NCI-H748 treated with DMSO at 0.1 percent for 48 hours (cell line): ENCODE results near the gene TPST2.
A peak's percentile ranks its signal among the peaks of the same experiment; 100 is the strongest.

Experiments
- DNase-seq: peaks from one replicate; lab custom pipeline; 2025; lab: John Stamatoyannopoulos, UW

The TPST2 gene

DNA sequence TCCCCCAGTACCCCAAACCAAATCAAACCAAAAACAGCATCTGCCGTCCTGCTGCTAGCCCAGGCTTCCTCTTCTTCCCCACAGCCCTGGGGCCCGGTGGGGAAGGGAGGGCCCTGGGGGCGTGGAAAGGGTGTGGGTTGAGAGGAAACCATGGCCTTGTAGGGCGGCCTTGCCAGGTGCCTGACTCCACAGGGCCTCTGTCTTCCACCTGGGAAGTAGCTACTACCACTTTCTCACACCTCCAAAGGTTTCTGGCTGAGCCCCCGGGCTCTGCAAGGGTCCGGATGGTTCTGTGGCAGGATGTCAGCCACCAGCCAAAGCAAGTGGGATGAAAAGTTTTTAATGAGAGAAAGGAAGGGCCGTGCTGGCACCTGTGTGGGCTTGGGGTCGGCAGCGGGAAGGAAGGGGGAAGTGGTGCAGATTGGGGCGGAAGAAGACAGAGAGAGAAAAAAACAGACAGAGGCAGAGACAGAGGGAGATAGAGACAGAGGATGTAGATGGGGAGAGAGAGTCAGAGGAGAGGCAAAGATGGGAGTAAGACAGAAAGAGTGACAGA is 10.5 kb downstream of the TPST2 start:
- no peak for DNase-seq

DNA sequence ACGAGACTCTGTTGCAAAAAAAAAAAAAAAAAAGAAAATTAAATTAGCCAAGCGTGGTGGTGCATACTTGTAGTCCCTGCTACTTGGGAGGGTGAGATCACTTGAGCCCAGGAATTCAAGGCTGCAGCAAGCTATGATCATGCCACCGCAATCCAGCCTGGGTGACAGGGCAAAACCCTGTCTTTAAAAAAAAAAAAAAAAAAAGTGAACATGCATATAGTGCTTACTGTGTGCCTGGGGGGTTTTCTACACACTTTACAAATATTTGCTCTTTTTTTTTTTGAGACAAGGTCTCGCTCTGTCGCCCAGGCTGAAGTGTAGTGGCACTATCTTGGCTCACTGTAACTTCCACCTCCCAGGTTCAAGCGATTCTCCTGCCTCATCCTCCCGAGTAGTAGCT is 12.9 kb downstream of the TPST2 start:
- no peak for DNase-seq

DNA sequence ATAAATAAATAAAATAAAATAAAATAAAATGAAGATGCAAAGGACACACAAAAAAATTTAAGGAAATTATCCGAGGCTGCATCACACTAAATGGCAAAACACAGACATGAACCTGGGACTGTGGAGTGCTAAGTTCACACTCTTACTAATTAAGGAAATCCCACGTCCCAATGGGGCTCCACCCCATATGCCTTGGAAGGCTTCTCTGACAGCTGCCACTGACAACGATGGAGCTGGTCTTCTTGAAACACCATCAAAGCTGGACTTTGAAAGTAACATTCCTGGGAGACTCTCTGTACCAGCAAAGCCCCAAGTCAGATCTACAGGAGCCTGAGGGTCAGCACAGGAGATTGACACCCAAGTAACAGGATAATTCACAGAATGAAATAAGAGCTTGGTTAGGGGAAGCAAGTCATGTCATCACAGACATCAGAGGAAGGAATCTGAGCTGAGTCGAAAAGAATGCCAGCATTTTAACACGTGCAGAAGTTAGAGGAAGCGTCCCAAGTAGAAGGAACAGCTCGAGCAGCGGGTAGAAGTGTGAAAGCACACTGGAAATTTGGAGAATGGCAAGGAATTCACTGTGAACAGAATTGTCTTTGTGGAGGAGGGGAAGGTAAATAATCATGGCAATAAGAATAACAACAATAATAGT is 13.8 kb downstream of the TPST2 start:
- DNase-seq, result no peak

DNA sequence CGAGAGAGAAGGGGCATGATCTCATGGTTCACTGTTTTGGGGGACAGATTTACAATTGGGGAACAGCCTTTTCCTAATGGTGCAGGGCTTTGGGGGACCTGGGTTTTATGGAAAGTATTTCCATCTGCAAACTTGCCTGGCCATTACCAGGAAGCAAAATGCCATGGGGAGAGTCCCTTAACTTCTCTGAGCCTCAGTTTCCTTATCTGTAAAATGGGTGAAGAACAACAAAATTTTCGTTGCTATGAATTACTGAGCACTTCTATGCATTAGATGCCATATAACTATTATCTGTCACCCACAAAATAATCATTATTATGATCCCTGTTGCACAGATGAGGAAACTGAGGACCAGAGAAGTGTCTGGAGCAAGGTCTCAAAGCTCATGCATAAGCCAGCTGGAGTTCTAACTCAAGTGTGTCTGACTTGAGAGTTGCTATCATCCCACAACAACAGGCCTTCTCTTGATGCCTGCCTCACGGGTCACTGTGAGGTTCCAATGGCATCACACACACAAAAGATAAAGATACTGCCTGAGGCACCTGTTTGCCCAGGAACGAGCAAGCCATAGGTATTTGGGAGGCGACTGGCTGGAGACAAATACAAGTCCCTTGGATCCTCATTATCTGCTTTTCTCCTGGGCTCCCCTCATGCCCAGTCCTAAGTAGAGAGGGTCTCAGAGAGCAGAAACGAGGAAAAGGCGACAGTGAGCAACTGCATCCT is 15.8 kb downstream of the TPST2 start:
- no peak for DNase-seq

DNA sequence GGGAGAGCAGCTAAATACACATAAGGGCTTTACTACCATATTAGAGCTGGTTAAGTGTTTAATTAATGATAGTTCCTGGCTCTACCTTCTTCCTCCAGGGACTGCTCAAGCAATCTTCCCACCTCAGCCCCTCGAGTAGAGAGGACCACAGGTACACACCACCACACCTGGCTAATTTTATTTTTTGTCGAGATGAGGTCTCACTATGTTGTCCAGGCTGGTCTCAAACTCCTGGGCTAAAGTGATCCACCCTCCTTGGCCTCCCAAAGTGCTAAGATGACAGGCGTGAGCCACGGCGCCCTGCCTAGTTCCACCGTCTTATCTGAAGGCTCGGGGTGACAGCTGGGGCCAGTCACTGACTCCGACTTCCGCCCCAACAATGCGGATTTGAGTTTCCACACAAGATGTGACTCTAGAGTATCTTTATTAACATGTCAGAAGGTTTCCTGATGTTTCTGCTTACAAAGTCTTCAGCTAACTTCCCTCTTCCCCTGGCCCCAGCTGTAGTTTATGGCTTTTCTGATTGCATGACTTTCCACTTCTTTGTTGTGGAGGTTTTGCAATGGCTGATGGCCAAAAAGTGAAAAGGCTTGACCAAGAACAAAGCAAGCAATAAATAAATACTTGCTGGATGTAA is 16.8 kb downstream of the TPST2 start:
- no peak for DNase-seq

DNA sequence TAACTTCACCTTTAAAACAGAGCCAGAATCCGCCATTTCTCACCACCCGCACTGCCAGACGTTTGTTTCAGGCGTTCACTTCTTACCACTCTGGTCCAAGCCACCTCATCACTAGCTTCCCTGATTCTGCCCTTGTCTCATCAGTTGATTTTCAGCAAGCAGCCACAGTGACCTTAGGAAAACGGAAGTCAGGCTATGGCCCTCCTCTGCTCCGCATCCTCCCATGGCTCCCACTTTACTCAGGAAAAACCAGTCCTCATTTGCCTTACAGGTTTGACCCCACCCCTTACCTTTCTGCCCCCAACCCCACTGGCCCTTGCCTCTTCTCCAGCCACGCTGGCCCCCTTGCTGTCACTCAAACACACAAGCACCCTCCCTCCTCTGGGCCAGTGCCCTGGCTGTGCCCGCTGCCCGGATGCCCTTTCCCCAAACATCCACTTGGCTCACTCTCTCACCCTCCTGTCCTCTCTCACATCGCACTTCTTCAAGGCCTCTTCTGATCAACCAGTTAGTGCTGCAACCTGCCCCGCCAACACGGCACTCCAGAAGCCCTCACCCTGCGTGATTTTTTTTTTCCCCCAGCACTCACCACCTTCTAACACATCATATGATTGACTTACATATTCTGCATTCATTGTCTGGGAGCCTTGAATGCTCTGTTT is 18.9 kb downstream of the TPST2 start:
- DNase-seq, result no peak

DNA sequence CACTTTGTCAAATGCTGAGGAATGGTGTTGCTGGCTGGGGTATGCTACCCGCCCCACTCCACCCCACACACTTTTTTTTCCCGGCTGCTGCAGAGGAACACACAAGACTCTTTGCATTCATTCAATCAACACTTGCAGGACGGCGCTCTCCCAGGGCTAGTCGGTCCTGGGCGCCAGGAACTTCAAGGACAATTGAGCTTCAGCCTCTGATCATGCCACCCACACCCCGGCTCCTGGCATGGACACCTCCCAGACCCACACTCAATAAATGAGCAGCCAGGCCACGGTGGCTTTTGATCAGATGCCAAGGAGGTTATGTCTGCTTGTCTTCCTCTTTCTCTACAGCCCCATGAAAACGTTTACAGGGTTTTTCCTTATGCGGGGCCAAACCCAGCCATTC is 19.8 kb downstream of the TPST2 start:
- no peak for DNase-seq

DNA sequence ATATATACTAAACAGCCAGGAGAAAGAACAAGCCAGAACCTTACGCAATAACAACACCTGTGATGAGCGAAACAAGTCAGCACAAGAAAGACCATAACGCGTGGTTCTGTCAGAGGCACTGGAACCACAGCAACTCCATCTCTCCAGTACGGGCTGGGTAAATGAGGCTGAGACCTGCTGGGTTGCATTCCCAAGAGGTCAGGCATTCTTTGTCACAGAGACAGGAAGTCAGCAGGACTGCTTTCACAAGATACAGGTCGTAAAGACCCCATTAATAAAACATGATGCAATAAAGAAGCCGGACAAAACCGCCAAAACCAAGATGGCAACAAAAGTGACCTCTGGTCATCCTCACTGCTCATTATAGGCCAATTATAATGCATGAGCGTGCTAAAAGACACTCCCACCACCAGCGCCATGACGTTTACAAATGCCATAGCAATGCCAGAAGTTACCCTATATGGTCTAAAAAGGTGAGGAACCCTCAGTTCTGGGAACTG is 21.7 kb downstream of the TPST2 start:
- peak; percentile 31 for DNase-seq

DNA sequence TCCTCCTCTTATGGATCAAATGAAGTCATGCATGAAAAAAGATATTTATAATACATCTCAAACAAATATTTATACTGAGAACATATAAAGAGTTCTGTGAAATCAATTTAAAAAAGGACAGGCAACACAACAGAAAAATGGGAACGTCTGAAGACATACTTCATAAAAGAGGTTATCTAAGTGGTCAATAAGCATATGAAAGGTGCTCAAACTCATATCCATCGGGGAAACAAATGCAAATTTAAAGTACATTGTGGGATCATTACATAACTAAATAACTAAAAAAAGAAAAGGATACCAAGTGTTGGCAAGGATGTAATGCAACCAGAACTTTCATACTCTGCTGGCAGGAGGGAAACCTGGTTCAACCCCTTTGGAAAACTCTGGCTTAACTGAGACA is 22.3 kb downstream of the TPST2 start:
- no peak for DNase-seq

DNA sequence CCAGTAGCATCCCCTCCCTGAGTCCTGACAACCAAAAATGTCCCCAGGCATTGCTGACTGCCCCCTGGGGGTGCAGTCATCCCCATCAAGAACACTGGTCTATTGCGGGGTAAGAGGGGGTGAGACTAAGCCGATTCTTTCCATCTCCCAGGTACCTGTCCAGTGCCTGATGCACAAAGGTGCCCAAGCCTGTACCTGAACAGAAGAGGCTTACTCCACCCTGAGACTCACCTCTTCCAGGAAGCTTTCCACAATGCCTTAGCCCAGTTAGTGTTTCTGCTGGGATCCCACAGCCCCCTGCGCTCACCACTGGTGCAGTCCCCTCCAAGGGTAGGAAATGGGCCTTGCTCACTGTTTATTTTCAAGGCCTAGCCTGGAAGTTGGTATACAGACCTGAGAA is 22.9 kb downstream of the TPST2 start:
- no peak for DNase-seq

DNA sequence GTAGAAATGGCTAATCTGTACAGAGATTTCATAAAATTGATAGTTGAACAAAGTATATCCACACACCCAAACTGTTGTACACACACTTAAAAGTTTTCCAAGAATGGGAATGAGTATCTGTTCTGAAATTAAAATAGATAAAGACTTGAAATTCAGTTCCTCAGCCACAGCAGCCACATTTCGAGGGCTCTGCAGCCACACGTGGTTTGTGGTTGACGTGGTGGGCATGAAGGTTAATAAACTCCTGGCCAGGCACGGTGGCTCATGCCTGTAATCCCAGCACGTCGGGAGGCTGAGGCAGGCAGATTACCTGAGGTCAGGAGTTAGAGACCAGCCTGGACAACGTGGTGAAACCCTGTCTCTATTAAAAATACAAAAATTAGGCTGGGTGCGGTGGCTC is 24.0 kb downstream of the TPST2 start:
- DNase-seq, result no peak

DNA sequence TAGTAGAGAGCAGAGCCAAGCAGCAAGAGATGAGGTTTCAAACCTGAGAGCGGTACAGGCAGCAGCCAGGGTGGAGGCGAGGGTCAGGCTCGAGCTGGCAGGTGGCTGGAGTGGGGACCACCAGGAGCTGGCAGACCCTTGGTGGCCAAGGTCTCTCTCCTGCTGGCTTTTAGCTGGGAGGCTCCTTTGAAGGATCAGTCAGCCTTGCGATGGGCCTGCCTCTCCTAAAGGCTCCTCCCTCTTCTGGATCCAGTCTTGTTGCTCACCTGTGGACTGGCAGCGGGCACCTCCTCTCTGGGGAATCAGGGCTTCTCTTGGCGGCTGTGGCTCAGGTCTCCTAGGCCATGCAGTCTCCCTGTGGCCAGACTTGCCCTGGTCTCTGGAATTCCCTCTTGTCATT is 24.8 kb downstream of the TPST2 start:
- no peak for DNase-seq

DNA sequence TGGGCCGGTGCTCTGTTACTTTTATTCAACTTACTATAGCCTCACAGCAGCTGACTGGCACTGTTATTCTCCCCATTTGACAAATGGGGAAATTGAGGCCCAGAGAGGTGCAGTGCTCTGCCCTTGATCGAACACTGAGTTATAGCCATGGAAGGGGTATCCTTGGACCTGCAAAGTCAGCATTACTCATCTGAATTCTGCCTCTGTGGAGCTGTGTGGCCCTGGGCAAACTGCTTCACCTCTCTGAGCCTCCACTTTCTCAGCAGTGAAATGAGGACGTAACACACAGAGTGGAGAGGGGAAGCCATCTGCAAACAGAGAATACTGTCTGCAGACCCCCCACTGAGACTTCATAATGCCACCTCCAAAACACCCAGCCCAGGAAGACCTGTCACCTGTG is 25.3 kb downstream of the TPST2 start:
- DNase-seq, result no peak

DNA sequence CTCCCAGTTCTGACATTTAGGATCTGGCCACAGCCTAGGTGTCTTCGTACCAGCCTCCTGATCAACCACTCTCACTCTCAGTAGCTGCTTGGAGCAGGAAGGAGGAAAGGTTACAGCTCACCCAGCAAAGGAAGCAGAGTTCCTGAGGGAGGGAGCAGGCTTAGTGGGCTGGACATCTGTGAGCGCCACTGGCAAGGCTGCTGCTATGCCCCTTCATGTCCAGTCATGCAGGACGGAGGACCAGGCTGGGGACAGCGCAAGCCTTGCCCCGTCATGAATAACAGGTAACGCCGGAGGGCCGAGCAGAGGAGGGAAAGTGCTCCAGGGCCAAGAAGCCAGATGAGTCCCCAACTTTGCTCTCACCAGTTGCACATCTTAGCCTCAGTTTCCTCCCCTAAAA is 25.8 kb downstream of the TPST2 start:
- no peak for DNase-seq

DNA sequence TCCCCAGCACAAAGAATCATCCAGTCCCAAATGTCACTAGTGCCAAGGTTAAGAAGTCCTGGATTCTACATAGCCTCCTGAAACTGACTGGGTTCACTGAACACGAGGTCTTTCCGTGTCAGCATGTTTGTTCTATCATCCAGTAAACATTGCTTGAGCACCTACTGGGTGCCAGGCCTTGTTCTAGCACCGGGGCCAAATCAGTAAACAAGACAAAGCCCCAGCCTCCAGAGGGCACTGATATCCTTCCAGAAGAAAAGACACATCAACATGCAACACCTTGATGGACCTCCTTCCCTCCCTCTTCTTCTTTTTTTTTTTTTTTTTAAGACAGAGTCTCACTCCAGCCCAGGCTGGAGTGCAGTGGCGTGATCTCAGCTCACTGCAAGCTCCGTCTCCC is 26.9 kb downstream of the TPST2 start:
- DNase-seq, result no peak

DNA sequence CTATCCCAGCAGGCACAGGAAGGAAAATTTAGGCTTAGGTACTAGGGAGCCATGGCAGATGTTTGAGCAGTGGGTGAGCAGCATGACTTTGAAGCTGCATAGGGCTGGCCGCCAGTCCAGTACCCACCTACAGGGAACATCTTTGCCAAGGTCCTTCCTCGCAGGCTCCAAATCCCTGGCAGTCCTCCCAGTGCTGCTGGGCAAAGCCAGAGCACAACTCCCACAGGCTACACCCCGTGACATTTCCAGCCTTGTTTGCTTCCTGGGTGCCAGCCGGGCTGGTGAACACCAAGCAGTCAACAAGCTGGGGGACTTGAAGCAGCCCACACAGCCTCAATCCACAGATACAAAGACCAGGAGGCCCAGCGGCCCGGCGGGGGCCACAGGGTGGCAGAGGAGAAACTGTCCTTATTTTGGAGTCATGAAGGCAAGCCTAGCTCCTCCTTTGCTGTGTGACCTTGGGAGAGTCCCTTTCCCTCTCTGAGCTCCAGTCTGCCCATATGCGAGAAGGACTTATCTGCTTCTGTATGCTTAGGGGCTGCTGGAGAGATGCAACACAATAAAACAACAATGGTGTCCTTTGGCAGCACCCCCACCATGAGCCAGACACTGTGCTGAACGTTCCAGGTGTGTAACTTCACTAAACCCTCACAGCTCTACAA is 28.0 kb downstream of the TPST2 start:
- DNase-seq, result no peak

DNA sequence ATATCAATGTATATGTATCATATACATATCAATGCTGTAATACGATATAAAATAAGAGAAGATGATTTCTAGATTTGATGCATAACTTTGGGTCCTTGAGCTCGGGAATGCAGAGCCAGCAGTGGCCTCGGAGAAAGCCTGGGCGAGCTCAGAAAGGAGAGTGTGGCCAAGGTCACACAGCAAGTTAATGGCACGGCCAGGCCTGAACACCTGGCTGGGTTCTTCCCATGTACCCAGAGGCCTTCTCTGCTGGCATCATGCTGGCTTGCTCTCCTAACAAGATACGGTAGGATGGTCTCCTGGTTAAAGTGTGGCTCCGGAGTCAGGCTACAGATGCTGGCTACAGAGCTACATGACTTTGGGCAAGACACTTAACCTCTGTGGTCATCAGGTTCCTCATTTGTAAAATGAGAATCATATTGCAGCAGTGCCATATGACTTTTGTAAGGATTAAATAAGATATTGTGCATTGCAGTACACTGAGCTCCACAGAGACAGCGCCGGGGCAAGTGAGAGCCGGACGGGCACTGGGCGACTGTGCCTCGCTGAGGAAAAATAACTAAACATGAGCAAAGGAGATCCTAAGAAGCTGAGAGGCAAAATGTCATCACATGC is 29.9 kb downstream of the TPST2 start:
- no peak for DNase-seq

DNA sequence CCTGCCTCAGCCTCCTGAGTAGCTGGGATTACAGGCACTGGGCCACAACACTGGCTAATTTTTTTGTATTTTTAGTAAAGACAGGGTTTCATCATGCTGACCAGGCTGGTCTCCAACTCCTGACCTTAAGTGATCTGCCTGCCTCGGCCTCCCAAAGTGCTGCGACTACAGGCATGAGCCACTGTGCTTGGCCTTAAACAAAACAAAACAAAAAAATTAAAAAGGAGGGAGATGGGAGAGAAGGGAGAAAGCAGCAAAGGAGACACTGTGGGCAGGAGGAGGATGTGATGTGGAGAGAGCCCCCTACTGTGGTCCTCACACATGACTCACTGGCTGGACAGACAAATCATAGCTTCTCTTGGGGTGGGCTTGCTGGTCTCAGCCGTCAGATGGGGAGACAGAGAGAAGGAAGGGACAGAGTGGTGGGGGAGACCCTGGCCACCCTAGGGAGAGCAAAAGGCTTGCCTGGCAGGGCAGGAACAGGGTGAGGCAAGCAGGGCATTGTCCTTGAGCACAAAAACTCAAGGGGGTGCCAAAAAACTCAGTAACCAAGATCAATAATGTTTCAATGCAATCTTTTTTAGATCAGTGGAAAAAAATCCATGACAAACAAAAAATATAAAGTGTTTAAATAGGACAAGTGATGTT is 31.6 kb downstream of the TPST2 start:
- DNase-seq, result no peak

DNA sequence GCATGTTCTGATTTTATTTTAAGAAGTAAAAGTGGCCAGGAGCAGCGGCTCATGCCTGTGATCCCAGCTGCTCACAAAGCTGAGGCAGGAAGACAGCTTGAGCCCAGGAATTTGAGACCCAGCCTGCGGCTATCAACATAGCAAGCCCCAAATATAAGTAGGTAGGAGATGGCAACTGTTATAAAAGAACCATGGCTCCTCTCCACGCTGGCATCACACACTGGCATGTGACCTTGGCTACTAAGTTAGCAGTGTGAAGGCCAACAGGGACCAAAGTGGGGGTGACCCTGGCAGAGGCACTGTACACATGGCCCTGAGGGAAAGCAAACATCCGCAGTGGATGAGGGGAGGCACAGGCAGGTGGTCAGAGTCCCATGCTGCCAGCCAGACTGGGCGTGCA is 33.0 kb downstream of the TPST2 start:
- DNase-seq, result no peak

DNA sequence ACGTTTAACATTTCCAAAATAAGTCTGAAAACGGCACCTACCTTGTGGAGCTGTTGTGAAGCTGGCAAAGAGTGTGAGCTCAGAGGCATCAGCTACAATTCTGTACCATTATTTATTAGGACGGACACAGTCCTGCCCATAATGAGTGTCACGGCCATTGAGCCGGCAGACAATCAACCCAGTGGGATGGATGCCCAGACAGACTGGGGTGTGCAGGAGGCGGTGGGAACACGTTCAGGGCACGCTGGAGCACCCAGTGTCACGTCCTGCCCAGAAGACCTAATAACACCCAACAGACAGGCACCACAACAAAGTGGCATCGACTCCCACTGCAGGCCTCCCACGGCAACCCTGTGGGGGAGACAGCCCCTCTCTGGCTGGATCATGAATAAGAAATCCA is 34.5 kb downstream of the TPST2 start:
- no peak for DNase-seq

DNA sequence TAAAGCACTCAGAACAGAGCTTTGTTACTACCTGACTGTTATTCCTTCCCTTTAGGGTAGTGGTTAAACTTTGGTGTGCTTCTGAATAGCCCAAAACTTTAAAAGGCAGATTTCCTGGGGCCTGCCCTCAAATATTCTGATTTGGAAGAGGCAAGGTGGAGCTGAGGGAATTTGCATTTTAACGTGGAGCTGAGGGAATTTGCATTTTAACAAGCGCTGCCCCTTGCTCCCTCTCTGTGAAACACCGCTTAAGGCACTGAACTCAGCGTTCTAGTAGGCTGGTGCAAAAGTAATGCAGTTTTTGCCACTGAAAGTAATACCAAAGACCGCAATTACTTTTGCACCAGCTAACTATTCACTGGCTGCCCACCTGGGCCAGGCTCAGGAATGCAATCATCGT is 35.0 kb downstream of the TPST2 start:
- no peak for DNase-seq
